ENCODE data around the gene PCAT6.
A peak's percentile ranks its signal among the peaks of the same experiment; 100 is the strongest.
"Not testable (repeated sequence)": the region's sequence is repeated elsewhere in the genome, so short reads cannot be mapped to it uniquely, and the experiment has no call there.

The PCAT6 gene

DNA sequence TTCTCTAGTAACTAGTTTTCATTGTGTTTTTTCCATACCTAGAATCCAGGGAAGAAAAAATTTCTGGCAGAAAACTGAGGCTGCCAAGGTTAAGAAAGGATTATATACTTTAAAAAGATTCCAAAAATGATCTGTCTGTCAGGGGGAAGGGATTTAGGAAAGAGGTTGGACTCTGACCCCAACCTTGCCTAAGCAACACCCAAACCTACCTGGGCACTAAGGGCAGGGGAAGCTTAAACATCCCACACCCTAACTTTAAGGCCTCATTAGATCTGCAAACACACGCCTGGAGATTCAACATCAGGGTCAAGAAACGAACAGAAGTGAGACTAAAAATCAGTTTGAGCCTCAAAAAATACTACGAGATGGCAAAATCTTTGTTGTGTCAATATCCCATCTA is 22.0 kb upstream of the PCAT6 start:
- Histone ChIP-seq H3K9me3 (ENCODE audit: severe bottlenecking) (no peaks in the 10 kb centered on the region), H3K27me3 (ENCODE audit: insufficient read depth, low read depth, severe bottlenecking) (no peaks in the 10 kb centered on the region), H3K27ac (no peak overlapping the region), H3K36me3 (no peaks in the 10 kb centered on the region; the same call in 1 of the 2 replicates), H3K4me3 (ENCODE audit: low read depth, low read length) (no peak overlapping the region)
- DNase-seq = no peak
- TF ChIP-seq, protein P1, sequence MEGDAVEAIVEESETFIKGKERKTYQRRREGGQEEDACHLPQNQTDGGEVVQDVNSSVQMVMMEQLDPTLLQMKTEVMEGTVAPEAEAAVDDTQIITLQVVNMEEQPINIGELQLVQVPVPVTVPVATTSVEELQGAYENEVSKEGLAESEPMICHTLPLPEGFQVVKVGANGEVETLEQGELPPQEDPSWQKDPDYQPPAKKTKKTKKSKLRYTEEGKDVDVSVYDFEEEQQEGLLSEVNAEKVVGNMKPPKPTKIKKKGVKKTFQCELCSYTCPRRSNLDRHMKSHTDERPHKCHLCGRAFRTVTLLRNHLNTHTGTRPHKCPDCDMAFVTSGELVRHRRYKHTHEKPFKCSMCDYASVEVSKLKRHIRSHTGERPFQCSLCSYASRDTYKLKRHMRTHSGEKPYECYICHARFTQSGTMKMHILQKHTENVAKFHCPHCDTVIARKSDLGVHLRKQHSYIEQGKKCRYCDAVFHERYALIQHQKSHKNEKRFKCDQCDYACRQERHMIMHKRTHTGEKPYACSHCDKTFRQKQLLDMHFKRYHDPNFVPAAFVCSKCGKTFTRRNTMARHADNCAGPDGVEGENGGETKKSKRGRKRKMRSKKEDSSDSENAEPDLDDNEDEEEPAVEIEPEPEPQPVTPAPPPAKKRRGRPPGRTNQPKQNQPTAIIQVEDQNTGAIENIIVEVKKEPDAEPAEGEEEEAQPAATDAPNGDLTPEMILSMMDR (IDR thresholded peaks at IDR 0.05; ENCODE audit: low read depth, low read length) = no peak

DNA sequence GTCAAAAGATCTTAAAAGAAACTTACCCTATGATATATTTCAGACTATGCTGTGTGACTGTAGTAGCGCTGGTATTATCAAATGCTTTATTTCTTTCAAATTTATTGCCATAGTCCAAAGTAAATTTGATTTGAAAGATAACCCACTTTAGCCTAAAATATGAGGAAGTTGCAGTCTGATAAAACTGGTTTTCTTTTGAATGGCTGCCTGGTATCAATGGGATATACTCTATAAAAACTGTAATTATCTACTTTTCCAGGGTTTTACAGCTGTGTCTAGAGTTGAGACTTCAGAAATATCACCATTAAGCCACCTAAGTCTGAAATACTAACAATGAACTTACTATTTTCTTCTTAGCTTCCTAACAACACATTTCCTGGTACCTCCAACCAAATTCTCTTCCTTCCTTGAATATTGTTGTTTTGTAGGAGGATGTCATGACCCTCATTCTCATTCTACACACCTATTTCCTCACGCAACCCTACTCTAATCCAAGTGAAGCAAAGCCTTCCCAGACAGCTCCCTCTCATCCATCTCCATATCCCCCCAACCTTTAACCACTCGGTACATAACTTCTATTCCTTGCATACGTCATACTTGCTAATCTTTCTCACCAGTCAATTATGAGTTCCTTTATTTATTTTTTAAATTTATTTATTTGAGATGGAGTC is 19.5 kb upstream of the PCAT6 start:
- TF ChIP-seq, protein P1 (IDR thresholded peaks at IDR 0.05; ENCODE audit: low read depth, low read length) = no peak
- H3K27ac ChIP-seq = no peak overlapping the region

DNA sequence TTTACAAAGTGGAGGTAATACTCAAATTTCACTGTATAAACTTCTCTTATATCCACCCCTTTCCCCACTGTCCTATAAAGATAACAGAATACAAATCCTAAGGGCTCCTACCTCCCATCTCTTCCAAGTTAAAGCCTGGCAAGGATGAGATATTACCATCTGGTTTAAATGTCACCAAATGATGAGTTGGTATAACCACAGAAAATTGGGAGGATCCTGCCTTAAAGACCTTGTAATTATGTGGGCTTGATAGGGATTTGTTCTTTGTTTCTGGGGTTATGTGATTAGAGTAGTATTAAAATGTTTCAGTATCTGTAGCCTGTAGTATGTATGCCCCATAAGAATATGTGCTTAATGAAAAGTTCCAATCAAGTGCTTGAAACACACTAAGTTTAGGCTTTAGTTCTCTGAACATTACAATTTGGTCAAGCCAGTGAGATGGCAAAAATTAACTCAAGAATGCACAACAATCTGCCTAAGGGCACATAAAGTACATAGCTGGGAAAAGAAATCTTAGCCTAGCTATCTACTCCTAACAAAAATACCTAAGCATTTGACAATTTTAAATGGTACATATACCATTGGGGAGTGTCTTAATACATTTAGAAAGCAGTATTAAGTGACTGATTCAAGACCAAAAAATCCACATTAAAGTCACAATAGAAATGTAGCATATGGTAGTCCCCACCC is 16.6 kb upstream of the PCAT6 start:
- no peak for DNase-seq

More for the DNA sequence above, 19.5 kb upstream of the PCAT6 start:
- Histone ChIP-seq H3K4me3 (ENCODE audit: low read depth, low read length) (no peak overlapping the region), H3K36me3 (peaks cover 4% of the 10 kb centered on the region), H3K9me3 (ENCODE audit: severe bottlenecking) (no peaks in the 10 kb centered on the region), H3K27me3 (ENCODE audit: insufficient read depth, low read depth, severe bottlenecking) (no peaks in the 10 kb centered on the region)
- no peak for DNase-seq

GRCh38 chr1:202794931-202795330 is 15.8 kb upstream of the PCAT6 start:
- H3K4me3 ChIP-seq (ENCODE audit: low read depth, low read length); DNase-seq; H3K27me3 ChIP-seq (ENCODE audit: insufficient read depth, low read depth, severe bottlenecking); H3K27ac ChIP-seq; H3K9me3 ChIP-seq (ENCODE audit: severe bottlenecking): not testable (repeated sequence)
- H3K36me3 ChIP-seq = peaks cover 11% of the 10 kb centered on the region

More for the DNA sequence above, 16.6 kb upstream of the PCAT6 start:
- Histone ChIP-seq H3K9me3 (ENCODE audit: severe bottlenecking) (no peaks in the 10 kb centered on the region), H3K36me3 (peaks cover 11% of the 10 kb centered on the region), H3K4me3 (ENCODE audit: low read depth, low read length) (no peak overlapping the region), H3K27ac (no peak overlapping the region), H3K27me3 (ENCODE audit: insufficient read depth, low read depth, severe bottlenecking) (no peaks in the 10 kb centered on the region)
- TF ChIP-seq, protein P1 (IDR thresholded peaks at IDR 0.05; ENCODE audit: low read depth, low read length) = no peak

DNA sequence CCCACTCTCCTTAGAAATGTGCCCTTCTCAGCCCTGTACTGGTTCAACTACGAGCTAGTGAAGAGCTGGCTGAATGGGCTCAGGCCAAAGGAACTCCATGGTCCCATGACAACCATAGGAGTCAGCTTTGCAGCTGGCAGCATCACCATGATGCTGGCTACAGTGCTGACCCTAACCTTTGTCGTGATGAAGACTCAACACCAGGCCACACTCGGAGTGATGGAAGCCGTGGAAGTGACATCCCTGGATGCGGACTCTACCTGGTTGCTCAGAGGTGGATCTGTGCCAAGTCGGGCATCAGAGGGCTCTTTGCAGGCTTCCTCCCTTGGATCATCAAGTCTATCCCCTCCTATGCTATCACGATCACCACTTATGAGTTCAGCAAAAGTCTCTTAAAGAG is 14.1 kb upstream of the PCAT6 start:
- H3K36me3 ChIP-seq = peaks cover 11% of the 10 kb centered on the region
- H3K9me3 ChIP-seq (ENCODE audit: severe bottlenecking) = peaks cover 3% of the 10 kb centered on the region
- TF ChIP-seq, protein P1 (IDR thresholded peaks at IDR 0.05; ENCODE audit: low read depth, low read length) = no peak
- DNase-seq = no peak
- H3K4me3 ChIP-seq (ENCODE audit: low read depth, low read length) = no peak overlapping the region
- H3K27me3 ChIP-seq (ENCODE audit: insufficient read depth, low read depth, severe bottlenecking) = no peaks in the 10 kb centered on the region
- H3K27ac ChIP-seq = no peak overlapping the region

- TF ChIP-seq, protein P1 (IDR thresholded peaks at IDR 0.05; ENCODE audit: low read depth, low read length) = no peak
- Histone ChIP-seq H3K4me3 (ENCODE audit: low read depth, low read length) (no peak overlapping the region), H3K36me3 (peaks cover 11% of the 10 kb centered on the region), H3K27ac (peak overlapping the region; percentile 5), H3K9me3 (ENCODE audit: severe bottlenecking) (peaks cover 3% of the 10 kb centered on the region), H3K27me3 (ENCODE audit: insufficient read depth, low read depth, severe bottlenecking) (no peaks in the 10 kb centered on the region)
- no peak for DNase-seq
These were observed 12.5 kb upstream of the PCAT6 start for GRCh38 chr1:202798260-202798659.
